Neural crest cell (in vitro differentiated cells): ENCODE results near the gene EIF2AK3. TPM values are rescaled to one million over a fixed set of nuclear protein-coding genes. Genes with fewer than 3 reads are reported as not detected.

Experiments used
- DNase-seq: peaks from one replicate; pipeline ENCODE4 v3.0.0; 2021; ENCODE audit warnings: low read depth, mixed read lengths, low spot score
- H3K27ac Mint-ChIP-seq: one replicate; pipeline ENCODE4 v1.8.0; 2021; ENCODE audit warnings: mild to moderate bottlenecking, mixed read lengths; ENCODE audit not compliant: unreplicated experiment
- H3K27me3 Mint-ChIP-seq: 2 replicates; pipeline ENCODE4 v1.8.0; 2021; ENCODE audit warnings: low read depth, mild to moderate bottlenecking, mixed read lengths
- H3K36me3 Mint-ChIP-seq: 2 replicates; pipeline ENCODE4 v1.8.0; 2021; ENCODE audit warnings: low read depth, mild to moderate bottlenecking, mixed read lengths
- H3K4me1 Mint-ChIP-seq: 2 replicates; pipeline ENCODE4 v1.8.0; 2021; ENCODE audit warnings: mixed read lengths
- H3K4me3 Mint-ChIP-seq: one replicate; pipeline ENCODE4 v1.8.0; 2021; ENCODE audit warnings: mild to moderate bottlenecking, mixed read lengths
- H3K9me3 Mint-ChIP-seq: 2 replicates; pipeline ENCODE4 v1.8.0; 2021; ENCODE audit warnings: mixed read lengths
- total RNA-seq: library from RNA; stranded (reverse); gene quantifications from 2 replicates; pipeline ENCODE4 v1.2.1, GENCODE V29; 2021
- TF ChIP-seq, protein P1 (sequence below): fragments of 200-600 bp; sonication (generic); conservative IDR thresholded peaks from 2 replicates; pipeline ENCODE4 v1.5.0; 2021; ENCODE audit warnings: antibody characterized with exemption, mild to moderate bottlenecking

EIF2AK3 gene
- total RNA-seq, 1 donor from 2014 or later, result 15.2 TPM

DNA sequence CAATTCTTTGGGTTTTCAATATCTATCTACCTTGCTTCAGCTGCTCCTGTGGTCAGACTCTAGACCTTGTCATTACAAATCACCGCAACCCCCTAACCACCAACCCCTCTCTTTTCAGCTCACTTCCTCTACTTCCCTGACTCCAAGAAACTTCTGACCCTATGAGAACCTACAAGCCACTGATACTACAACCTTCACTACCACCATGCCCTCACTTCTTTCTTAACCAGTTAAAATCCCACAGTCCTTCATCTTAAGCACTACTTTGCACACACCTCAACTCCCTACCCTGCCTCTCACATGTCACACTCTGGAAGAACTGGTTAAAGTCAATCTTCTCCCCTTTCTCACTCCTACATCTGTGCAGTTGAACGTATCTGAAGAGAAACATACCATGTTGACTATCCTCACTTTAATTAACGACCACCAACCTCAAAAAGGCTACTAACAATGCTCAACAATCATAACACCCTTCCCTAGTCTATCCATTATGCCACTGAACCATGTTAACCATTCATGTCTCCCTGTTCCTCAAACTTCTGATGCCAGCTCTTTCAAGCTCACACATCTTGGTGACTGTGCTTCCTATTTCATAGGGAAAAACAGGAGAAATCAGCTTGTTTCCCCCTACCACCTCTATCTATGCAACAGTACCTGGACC, 12.6 kb downstream of the EIF2AK3 start:
- Mint-ChIP-seq H3K27me3 (no peaks in the 10 kb centered on the region), H3K27ac (no peak overlapping the region), H3K9me3 (no peaks in the 10 kb centered on the region), H3K4me3 (no peak overlapping the region), H3K36me3 (no peaks in the 10 kb centered on the region), H3K4me1 (no peaks in the 10 kb centered on the region)
- TF ChIP-seq, protein P1, sequence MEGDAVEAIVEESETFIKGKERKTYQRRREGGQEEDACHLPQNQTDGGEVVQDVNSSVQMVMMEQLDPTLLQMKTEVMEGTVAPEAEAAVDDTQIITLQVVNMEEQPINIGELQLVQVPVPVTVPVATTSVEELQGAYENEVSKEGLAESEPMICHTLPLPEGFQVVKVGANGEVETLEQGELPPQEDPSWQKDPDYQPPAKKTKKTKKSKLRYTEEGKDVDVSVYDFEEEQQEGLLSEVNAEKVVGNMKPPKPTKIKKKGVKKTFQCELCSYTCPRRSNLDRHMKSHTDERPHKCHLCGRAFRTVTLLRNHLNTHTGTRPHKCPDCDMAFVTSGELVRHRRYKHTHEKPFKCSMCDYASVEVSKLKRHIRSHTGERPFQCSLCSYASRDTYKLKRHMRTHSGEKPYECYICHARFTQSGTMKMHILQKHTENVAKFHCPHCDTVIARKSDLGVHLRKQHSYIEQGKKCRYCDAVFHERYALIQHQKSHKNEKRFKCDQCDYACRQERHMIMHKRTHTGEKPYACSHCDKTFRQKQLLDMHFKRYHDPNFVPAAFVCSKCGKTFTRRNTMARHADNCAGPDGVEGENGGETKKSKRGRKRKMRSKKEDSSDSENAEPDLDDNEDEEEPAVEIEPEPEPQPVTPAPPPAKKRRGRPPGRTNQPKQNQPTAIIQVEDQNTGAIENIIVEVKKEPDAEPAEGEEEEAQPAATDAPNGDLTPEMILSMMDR, result no peak
- no peak for DNase-seq

- Mint-ChIP-seq H3K27ac (no peak overlapping the region), H3K4me1 (no peaks in the 10 kb centered on the region), H3K9me3 (no peaks in the 10 kb centered on the region), H3K27me3 (no peaks in the 10 kb centered on the region), H3K36me3 (no peaks in the 10 kb centered on the region), H3K4me3 (no peak overlapping the region)
- TF ChIP-seq, protein P1, result no peak
- no peak for DNase-seq
These were observed 13.3 kb downstream of the EIF2AK3 start for GRCh38 chr2:88613921-88614320.

- Mint-ChIP-seq H3K27ac (no peak overlapping the region), H3K4me1 (no peaks in the 10 kb centered on the region), H3K27me3 (no peaks in the 10 kb centered on the region), H3K36me3 (no peaks in the 10 kb centered on the region), H3K4me3 (no peak overlapping the region), H3K9me3 (no peaks in the 10 kb centered on the region)
- TF ChIP-seq, protein P1, result no peak
- no peak for DNase-seq
These were observed 19.1 kb downstream of the EIF2AK3 start for GRCh38 chr2:88608184-88608583.

- TF ChIP-seq, protein P1, result no peak
- H3K4me3 Mint-ChIP-seq, result no peak overlapping the region
- no peak overlapping the region for H3K27ac Mint-ChIP-seq
- no peaks in the 10 kb centered on the region for H3K27me3 Mint-ChIP-seq
- no peak for DNase-seq
- H3K36me3 Mint-ChIP-seq, result no peaks in the 10 kb centered on the region
- no peaks in the 10 kb centered on the region for H3K9me3 Mint-ChIP-seq
- no peaks in the 10 kb centered on the region for H3K4me1 Mint-ChIP-seq
These were observed 19.8 kb downstream of the EIF2AK3 start for GRCh38 chr2:88607416-88607815.

- Mint-ChIP-seq H3K27me3 (no peaks in the 10 kb centered on the region), H3K4me3 (no peak overlapping the region), H3K27ac (no peak overlapping the region), H3K36me3 (no peaks in the 10 kb centered on the region), H3K4me1 (no peaks in the 10 kb centered on the region), H3K9me3 (no peaks in the 10 kb centered on the region)
- DNase-seq, result no peak
- TF ChIP-seq, protein P1, result no peak
These were observed 20.8 kb downstream of the EIF2AK3 start for GRCh38 chr2:88606371-88607030.
